Measurements from ENCODE around the gene MSL1. TPM values are rescaled to one million over a fixed set of nuclear protein-coding genes. Genes with fewer than 3 reads are reported as not detected.

Gene MSL1
- total and polyA plus RNA-seq, 2 of the 4 experiments (the other 2 are of a cell fraction), result 28.3 to 48.4 TPM

GRCh38 chr17:40100419-40100668, 21.4 kb upstream of the MSL1 start, which contains the start of gene NR1D1:
TSS of gene NR1D1 (minus strand) at chr17:40100589. CDS start at chr17:40100094, 495 bp downstream.
- Histone ChIP-seq H2BK120ac (ENCODE audit: low read depth, low read length) (peak within 1 kb of the TSS; percentile 82), H3K36me3 (ENCODE audit: control insufficient read depth, insufficient read depth, low read length) (peaks cover 21% of the 10 kb centered on the region), H3K79me1 (ENCODE audit: low read depth in 1 of 2, low read length in 2 of 2) (peaks cover 24 to 46% of the 10 kb centered on the region in 2 experiments; a peak in 3 of 4 replicates), H4K8ac (ENCODE audit: low read depth in 2 of 2, low read length in 2 of 2) (peak within 1 kb of the TSS; percentile 45 to 67), H3K4me3 (ENCODE audit: insufficient read depth, low read depth, low read length) (peak within 1 kb of the TSS; percentile 65), H4K20me1 (ENCODE audit: insufficient read depth, low read length) (peaks cover 8% of the 10 kb centered on the region; the same call in 1 of the 2 replicates), H3K23ac (ENCODE audit: low read depth, low read length) (peak within 1 kb of the TSS; percentile 98), H2BK20ac (ENCODE audit: low read depth, low read length) (peak within 1 kb of the TSS; percentile 78), H3K18ac (ENCODE audit: low read depth, low read length) (peak within 1 kb of the TSS; percentile 15), H3K56ac (ENCODE audit: extremely low read depth, insufficient read depth, low read length) (peak within 1 kb of the TSS; percentile 69), H3K9ac (ENCODE audit: low read depth, low read length) (peak within 1 kb of the TSS; percentile 70), H3K4me2 (ENCODE audit: low read depth, low read length) (peak within 1 kb of the TSS; percentile 85), H2AK5ac (ENCODE audit: low read depth, low read length) (peak within 1 kb of the TSS; percentile 91), H2BK15ac (ENCODE audit: low read depth, low read length) (peak within 1 kb of the TSS; percentile 40), H2AFZ (replicated peaks; ENCODE audit: low read length, poor library complexity) (peak within 1 kb of the TSS; percentile 87), H3K27me3 (ENCODE audit: control insufficient read depth, insufficient read depth, low read length) (no peaks in the 10 kb centered on the region), H2BK5ac (ENCODE audit: low read depth, low read length, poor library complexity, severe bottlenecking) (peak within 1 kb of the TSS; percentile 74), H3K9me1 (ENCODE audit: insufficient read depth, low read length) (peaks cover 27% of the 10 kb centered on the region), H3K4me1 (ENCODE audit: control insufficient read depth, insufficient read depth, low read length) (peaks cover 22% of the 10 kb centered on the region), H2AK9ac (replicated peaks; ENCODE audit: low read depth, low read length, poor library complexity) (peak within 1 kb of the TSS; percentile 97), H4K5ac (ENCODE audit: low read depth, low read length) (peak within 1 kb of the TSS; percentile 19), H3K14ac (replicated peaks; ENCODE audit: low read depth, low read length) (peak within 1 kb of the TSS; percentile 89), H4K91ac (ENCODE audit: insufficient read depth, low read depth, low read length) (peak within 1 kb of the TSS; percentile 86), H3K27ac (ENCODE audit: insufficient read depth, low read length) (peak within 1 kb of the TSS; percentile 72), H3K9me3 (ENCODE audit: control insufficient read depth, insufficient read depth, low read length) (no peaks in the 10 kb centered on the region), H3K4ac (ENCODE audit: low read depth, low read length) (peak within 1 kb of the TSS; percentile 88)
- TF ChIP-seq ELK1 (IDR thresholded peaks at IDR 0.05; ENCODE audit: borderline replicate concordance, low read depth, low read length) (no peak), POLR2A (IDR thresholded peaks at IDR 0.05; ENCODE audit: low read depth, low read length) (peak; percentile 92), CTCF (conservative IDR thresholded peaks at IDR 0.05; ENCODE audit: low read depth, low read length) (no peak), RFX5 (IDR thresholded peaks at IDR 0.05; ENCODE audit: low read depth, low read length) (no peak), MAFK (IDR thresholded peaks at IDR 0.05; ENCODE audit: low read depth, low read length) (no peak)
- WGBS, 2 experiments (ENCODE audit: extremely low coverage in 2 of 2, insufficient read length in 1 of 2), result 1% methylated on average over 14 of the region's 16 CpGs; no CpG with 5 or more reads in 1 of the 2 experiments
- no TSS peak for BruUV-seq (replicated peaks)
- ChIA-PET CTCF (interaction anchor here (1.0 to 1.3 kb wide), 2 partner anchors 26 to 68 kb away, joined by 3 read pairs; no protein-coding TSS in a partner anchor), POLR2A (ENCODE audit: unreplicated experiment) (interaction anchor here (0.6 to 1.2 kb wide), 3 partner anchors 9 to 46 kb away, joined by 3 to 5 read pairs (median 3); partner anchors contain the start of gene MED24)
- intact Hi-C loops (cut with micrococcal nuclease) (loop anchor here (1.0 kb wide), 1 partner anchor 11 kb away; no protein-coding TSS in a partner anchor), dilution Hi-C loops (cut with HindIII; ENCODE audit: low sequenced_read_pairs, unreplicated experiment) (no loop called here), in situ Hi-C loops (cut with MboI; ENCODE audit: low sequenced_read_pairs) (no loop called here)
- DNase-seq (no peak), ATAC-seq (ENCODE audit: low read depth) (no peak)
